ENCODE data around the gene FAM186B.

FAM186B gene

GRCh38 chr12:49609059-49609874 is 3.8 kb upstream of the FAM186B start:
- Histone ChIP-seq H3K9ac (ENCODE audit: low read depth, low read length) (no peak overlapping the region), H3K9me3 (ENCODE audit: control insufficient read depth, insufficient read depth, low read length) (no peaks in the 10 kb centered on the region), H3K36me3 (ENCODE audit: insufficient read depth, low read length) (no peaks in the 10 kb centered on the region; the same call in 1 of the 2 replicates), H3K4me1 (ENCODE audit: insufficient read depth, low read length) (peaks cover 3% of the 10 kb centered on the region; the same call in 1 of the 2 replicates)

GRCh38 chr12:49604856-49605255 is 583 bp downstream of the FAM186B start:
- Histone ChIP-seq H3K4me1 (ENCODE audit: insufficient read depth, low read length) (peaks cover 3% of the 10 kb centered on the region; the same call in 1 of the 2 replicates), H3K9ac (ENCODE audit: low read depth, low read length) (no peak overlapping the region), H3K9me3 (ENCODE audit: control insufficient read depth, insufficient read depth, low read length) (no peaks in the 10 kb centered on the region), H3K36me3 (ENCODE audit: insufficient read depth, low read length) (no peaks in the 10 kb centered on the region; the same call in 1 of the 2 replicates)

GRCh38 chr12:49603721-49604120 is 1.7 kb downstream of the FAM186B start:
- H3K36me3 ChIP-seq (ENCODE audit: insufficient read depth, low read length), result no peaks in the 10 kb centered on the region; the same call in 1 of the 2 replicates
- no peak overlapping the region for H3K9ac ChIP-seq (ENCODE audit: low read depth, low read length)
- H3K4me1 ChIP-seq (ENCODE audit: insufficient read depth, low read length), result peaks cover 3% of the 10 kb centered on the region; the same call in 1 of the 2 replicates
- H3K9me3 ChIP-seq (ENCODE audit: control insufficient read depth, insufficient read depth, low read length), result no peaks in the 10 kb centered on the region

GRCh38 chr12:49599961-49600360 is 5.5 kb downstream of the FAM186B start:
- H3K4me1 ChIP-seq (ENCODE audit: insufficient read depth, low read length), result no peaks in the 10 kb centered on the region
- no peaks in the 10 kb centered on the region for H3K9me3 ChIP-seq (ENCODE audit: control insufficient read depth, insufficient read depth, low read length)
- no peak overlapping the region for H3K9ac ChIP-seq (ENCODE audit: low read depth, low read length)
- H3K36me3 ChIP-seq (ENCODE audit: insufficient read depth, low read length), result no peaks in the 10 kb centered on the region

GRCh38 chr12:49598527-49598926 is 6.9 kb downstream of the FAM186B start:
- Histone ChIP-seq H3K4me1 (ENCODE audit: insufficient read depth, low read length) (no peaks in the 10 kb centered on the region), H3K9ac (ENCODE audit: low read depth, low read length) (no peak overlapping the region), H3K9me3 (ENCODE audit: control insufficient read depth, insufficient read depth, low read length) (no peaks in the 10 kb centered on the region), H3K36me3 (ENCODE audit: insufficient read depth, low read length) (no peaks in the 10 kb centered on the region)

DNA sequence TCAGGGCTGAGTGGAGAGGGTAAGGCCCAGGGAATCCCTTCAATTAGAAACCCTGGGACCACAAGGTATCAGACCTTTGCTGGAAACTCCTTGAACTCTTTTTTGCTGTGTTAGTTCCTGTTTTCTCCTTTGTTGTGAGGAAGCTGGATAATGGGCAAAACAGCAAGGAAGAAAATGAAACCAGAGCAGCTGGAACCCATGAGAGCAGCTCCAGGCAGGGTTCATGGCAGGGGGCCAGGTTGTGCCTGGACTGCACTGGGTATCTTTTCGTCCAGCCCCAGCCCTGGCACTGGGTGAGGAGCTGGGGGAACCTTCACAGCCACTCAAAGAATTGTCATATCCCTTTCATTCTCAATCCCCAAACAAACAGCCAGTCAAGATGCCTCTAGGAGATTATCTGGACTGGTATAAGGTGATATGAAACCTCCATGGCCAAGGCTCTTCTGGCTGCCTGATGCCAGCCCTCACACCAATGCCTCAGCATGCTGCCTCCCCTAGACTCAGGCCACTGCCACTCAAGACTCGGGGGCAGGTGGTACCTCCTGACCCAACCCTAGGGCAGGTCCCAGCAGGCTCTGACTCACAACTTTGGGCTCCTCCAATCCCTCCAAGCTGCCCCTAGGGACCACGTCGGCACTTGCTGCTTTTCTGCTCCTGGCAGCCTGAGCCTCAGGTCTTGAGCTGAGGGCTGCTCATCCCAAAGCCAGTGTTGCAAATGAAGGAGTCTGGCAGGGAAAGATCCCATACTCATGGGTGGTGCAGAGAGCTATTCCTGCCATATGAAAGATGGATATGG is 16.5 kb downstream of the FAM186B start:
- Histone ChIP-seq H3K36me3 (ENCODE audit: insufficient read depth, low read length) (no peaks in the 10 kb centered on the region), H3K9ac (ENCODE audit: low read depth, low read length) (no peak overlapping the region), H3K4me1 (ENCODE audit: insufficient read depth, low read length) (no peaks in the 10 kb centered on the region), H3K9me3 (ENCODE audit: control insufficient read depth, insufficient read depth, low read length) (no peaks in the 10 kb centered on the region)

- Histone ChIP-seq H3K36me3 (ENCODE audit: insufficient read depth, low read length) (no peaks in the 10 kb centered on the region), H3K4me1 (ENCODE audit: insufficient read depth, low read length) (no peaks in the 10 kb centered on the region), H3K9me3 (ENCODE audit: control insufficient read depth, insufficient read depth, low read length) (no peaks in the 10 kb centered on the region), H3K9ac (ENCODE audit: low read depth, low read length) (no peak overlapping the region)
These were observed 17.2 kb downstream of the FAM186B start for GRCh38 chr12:49588281-49588680.

- Histone ChIP-seq H3K4me1 (ENCODE audit: insufficient read depth, low read length) (no peaks in the 10 kb centered on the region), H3K9me3 (ENCODE audit: control insufficient read depth, insufficient read depth, low read length) (no peaks in the 10 kb centered on the region), H3K9ac (ENCODE audit: low read depth, low read length) (no peak overlapping the region), H3K36me3 (ENCODE audit: insufficient read depth, low read length) (no peaks in the 10 kb centered on the region)
These were observed 18.1 kb downstream of the FAM186B start for GRCh38 chr12:49587174-49587908.

- Histone ChIP-seq H3K9me3 (ENCODE audit: control insufficient read depth, insufficient read depth, low read length) (no peaks in the 10 kb centered on the region), H3K9ac (ENCODE audit: low read depth, low read length) (no peak overlapping the region), H3K4me1 (ENCODE audit: insufficient read depth, low read length) (0 out of 2 replicates have a peak, but pooled peaks cover 5% of the 10 kb centered on the region), H3K36me3 (ENCODE audit: insufficient read depth, low read length) (no peaks in the 10 kb centered on the region)
These were observed 19.7 kb downstream of the FAM186B start for GRCh38 chr12:49585477-49586459.

DNA sequence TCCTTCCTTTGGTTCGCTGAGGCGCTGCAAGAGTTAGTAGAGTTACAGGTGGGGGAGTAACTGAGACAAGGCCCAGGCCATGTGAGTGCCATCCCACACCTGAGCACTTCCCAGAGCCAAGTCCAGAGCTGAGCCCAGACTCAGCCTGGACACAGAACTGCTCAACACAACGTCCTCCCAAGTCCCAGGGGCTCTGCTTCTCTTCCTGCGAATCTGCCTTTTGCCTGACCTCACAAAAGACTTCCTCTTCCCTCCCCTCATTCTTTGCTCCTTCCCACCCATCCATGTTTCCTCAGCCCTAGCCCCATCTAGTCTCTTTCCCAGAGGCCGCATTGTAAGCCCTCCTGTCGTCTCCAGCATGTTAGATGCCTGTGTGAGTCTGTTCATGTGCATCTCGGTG is 20.8 kb downstream of the FAM186B start:
- no peaks in the 10 kb centered on the region for H3K36me3 ChIP-seq (ENCODE audit: insufficient read depth, low read length)
- H3K4me1 ChIP-seq (ENCODE audit: insufficient read depth, low read length), result 0 out of 2 replicates have a peak, but pooled peaks cover 6% of the 10 kb centered on the region
- no peak overlapping the region for H3K9ac ChIP-seq (ENCODE audit: low read depth, low read length)
- H3K9me3 ChIP-seq (ENCODE audit: control insufficient read depth, insufficient read depth, low read length), result no peaks in the 10 kb centered on the region

DNA sequence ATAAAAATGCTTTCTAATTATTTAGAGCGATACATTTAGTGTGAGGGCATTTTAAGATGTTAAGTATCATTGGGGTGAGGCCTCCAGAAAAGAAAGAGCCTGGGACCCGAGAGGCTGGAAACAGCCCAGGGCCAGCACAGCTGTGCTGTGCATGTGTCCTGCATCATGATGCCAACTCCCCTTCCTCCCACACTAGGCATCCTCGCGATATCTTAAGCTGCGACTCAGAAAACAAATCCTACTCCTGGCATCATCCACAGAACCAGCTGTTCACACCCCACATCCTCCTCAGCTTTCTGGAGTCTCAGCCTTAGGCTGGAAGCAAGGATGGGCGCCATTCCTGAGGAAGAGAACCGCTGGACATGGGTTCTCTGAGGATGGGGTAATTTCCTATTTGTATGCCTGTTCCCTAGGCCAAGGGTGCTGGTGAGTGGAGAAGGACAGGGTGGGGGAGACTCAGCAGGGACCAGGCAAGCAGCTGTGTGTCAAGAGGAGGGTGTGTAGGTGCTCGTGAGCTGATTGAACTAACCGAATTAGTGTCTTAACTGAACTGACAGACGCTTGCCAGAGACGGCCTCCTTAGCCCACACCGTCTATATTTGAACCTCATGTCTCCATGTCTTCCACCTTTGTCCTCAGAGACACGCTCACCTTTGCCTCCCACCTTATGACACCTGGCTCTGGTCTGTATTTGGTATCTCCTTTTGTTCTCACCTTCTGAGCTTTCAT is 21.9 kb downstream of the FAM186B start:
- H3K9me3 ChIP-seq (ENCODE audit: control insufficient read depth, insufficient read depth, low read length), result no peaks in the 10 kb centered on the region
- H3K36me3 ChIP-seq (ENCODE audit: insufficient read depth, low read length), result no peaks in the 10 kb centered on the region
- H3K9ac ChIP-seq (ENCODE audit: low read depth, low read length), result no peak overlapping the region
- 0 out of 2 replicates have a peak, but pooled peaks cover 6% of the 10 kb centered on the region for H3K4me1 ChIP-seq (ENCODE audit: insufficient read depth, low read length)

DNA sequence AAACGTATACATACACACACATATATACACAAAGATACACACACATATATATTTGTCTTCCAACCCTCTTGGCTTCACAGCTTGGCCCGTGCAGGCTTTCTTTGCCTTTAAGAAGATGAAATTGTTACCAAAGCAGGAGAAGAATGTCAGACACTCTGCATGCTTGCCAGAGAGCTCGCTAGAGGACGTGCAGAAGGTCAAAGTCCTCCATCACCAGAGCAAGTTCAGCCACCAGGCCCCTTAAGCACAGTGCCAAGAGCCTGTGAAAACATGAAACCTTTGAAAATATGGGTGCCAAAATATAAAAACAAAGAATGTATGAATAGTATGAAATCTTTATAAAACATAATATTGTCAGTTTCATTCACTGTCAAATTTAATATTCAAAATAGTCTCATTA is 22.6 kb downstream of the FAM186B start:
- no peak overlapping the region for H3K9ac ChIP-seq (ENCODE audit: low read depth, low read length)
- H3K4me1 ChIP-seq (ENCODE audit: insufficient read depth, low read length), result 0 out of 2 replicates have a peak, but pooled peaks cover 6% of the 10 kb centered on the region
- H3K36me3 ChIP-seq (ENCODE audit: insufficient read depth, low read length), result no peaks in the 10 kb centered on the region
- no peaks in the 10 kb centered on the region for H3K9me3 ChIP-seq (ENCODE audit: control insufficient read depth, insufficient read depth, low read length)

- Histone ChIP-seq H3K9me3 (ENCODE audit: control insufficient read depth, insufficient read depth, low read length) (no peaks in the 10 kb centered on the region), H3K4me1 (ENCODE audit: insufficient read depth, low read length) (0 out of 2 replicates have a peak, but pooled peaks cover 6% of the 10 kb centered on the region), H3K9ac (ENCODE audit: low read depth, low read length) (no peak overlapping the region), H3K36me3 (ENCODE audit: insufficient read depth, low read length) (no peaks in the 10 kb centered on the region)
These were observed 23.2 kb downstream of the FAM186B start for GRCh38 chr12:49582201-49582600.

Measured in ES-I3 (cell line).